H9 (cell line): Measurements from ENCODE around the gene ALKAL2. TPM values are rescaled to one million over a fixed set of nuclear protein-coding genes. Genes with fewer than 3 reads are reported as not detected.

Experiments used
- DNase-seq: peaks from one replicate; pipeline ENCODE4 v3.0.0-alpha.2; 2017
- H2AFZ ChIP-seq: one replicate; pipeline ENCODE4 v1.6.1; 2013; ENCODE audit warnings: mild to moderate bottlenecking, low read length, control low read depth, moderate library complexity
- H2AK5ac ChIP-seq: 2 replicates; pipeline ENCODE4 v1.6.1; 2013; ENCODE audit warnings: low read length, control low read depth, mixed read lengths; ENCODE audit not compliant: insufficient read length
- H2BK120ac ChIP-seq: one replicate; pipeline ENCODE4 v1.6.1; 2013; ENCODE audit warnings: low read depth, mild to moderate bottlenecking, low read length, control low read depth, inconsistent platforms; ENCODE audit not compliant: poor library complexity, severe bottlenecking
- H2BK12ac ChIP-seq: 2 replicates; pipeline ENCODE4 v1.6.1; 2013; ENCODE audit warnings: low read length, control low read depth, mixed read lengths, low read depth; ENCODE audit not compliant: insufficient read length
- H2BK15ac ChIP-seq: 2 replicates; pipeline ENCODE4 v1.6.1; 2013; ENCODE audit warnings: low read depth, low read length, control low read depth
- H2BK20ac ChIP-seq: one replicate; pipeline ENCODE4 v1.6.1; 2013; ENCODE audit warnings: low read depth, mild to moderate bottlenecking, low read length, control low read depth, inconsistent platforms; ENCODE audit not compliant: poor library complexity, severe bottlenecking
- H2BK5ac ChIP-seq: 2 replicates; pipeline ENCODE4 v1.6.1; 2013; ENCODE audit warnings: low read length, control low read depth, mixed read lengths; ENCODE audit not compliant: insufficient read length
- H3K14ac ChIP-seq: 2 replicates; pipeline ENCODE4 v1.6.1; 2013; ENCODE audit warnings: low read length, control low read depth; ENCODE audit not compliant: insufficient read depth
- H3K18ac ChIP-seq: 2 replicates; pipeline ENCODE4 v1.6.1; 2013; ENCODE audit warnings: low read depth, mild to moderate bottlenecking, mixed read lengths, low read length, control low read depth; ENCODE audit not compliant: insufficient read length
- H3K23ac ChIP-seq: 2 replicates; pipeline ENCODE4 v1.6.1; 2013; ENCODE audit warnings: low read length, control low read depth, mixed read lengths, low read depth; ENCODE audit not compliant: insufficient read length
- H3K23me2 ChIP-seq: 2 replicates; pipeline ENCODE4 v1.6.1; 2013; ENCODE audit warnings: low read depth, mild to moderate bottlenecking, mixed read lengths, low read length, control low read depth; ENCODE audit not compliant: insufficient read length, poor library complexity, severe bottlenecking
- H3K27ac ChIP-seq: 2 replicates; pipeline ENCODE4 v1.5.1; 2013; ENCODE audit warnings: low read length, control low read depth, mixed read lengths, low read depth; ENCODE audit not compliant: insufficient read length
- H3K27me3 ChIP-seq: 2 replicates; pipeline ENCODE4 v1.6.1; 2013; ENCODE audit warnings: low read length, control low read depth, inconsistent platforms; ENCODE audit not compliant: insufficient read depth
- H3K4ac ChIP-seq: 2 replicates; pipeline ENCODE4 v1.6.1; 2013; ENCODE audit warnings: low read depth, mild to moderate bottlenecking, control low read depth, inconsistent platforms, low read length, moderate library complexity
- H3K4me1 ChIP-seq: 2 replicates; pipeline ENCODE4 v1.6.1; 2013; ENCODE audit warnings: low read length, control low read depth, inconsistent platforms; ENCODE audit not compliant: insufficient read depth
- H3K4me2 ChIP-seq: 2 replicates; pipeline ENCODE4 v1.6.1; 2013; ENCODE audit warnings: low read length, control low read depth, mixed read lengths; ENCODE audit not compliant: insufficient read length, insufficient read depth
- H3K56ac ChIP-seq: 2 replicates; pipeline ENCODE4 v1.6.1; 2013; ENCODE audit warnings: low read depth, mild to moderate bottlenecking, mixed read lengths, low read length, control low read depth; ENCODE audit not compliant: insufficient read length
- H3K79me1 ChIP-seq: 2 replicates; pipeline ENCODE4 v1.6.1; 2013; ENCODE audit warnings: low read depth, mild to moderate bottlenecking, moderate library complexity, low read length, control low read depth, inconsistent platforms; ENCODE audit not compliant: insufficient read depth, poor library complexity, severe bottlenecking
- H3K79me2 ChIP-seq: 2 replicates; pipeline ENCODE4 v1.6.1; 2013; ENCODE audit warnings: low read length, control low read depth, inconsistent platforms; ENCODE audit not compliant: insufficient read depth
- H3K9ac ChIP-seq: 2 replicates; pipeline ENCODE4 v1.6.1; 2013; ENCODE audit warnings: low read length, control low read depth, mixed read lengths; ENCODE audit not compliant: insufficient read length; ENCODE audit errors: extremely low read depth
- H3K9me3 ChIP-seq: one replicate; pipeline ENCODE4 v1.6.1; 2013; ENCODE audit warnings: low read depth, low read length, inconsistent platforms; ENCODE audit not compliant: control insufficient read depth
- H3T11ph ChIP-seq: one replicate; pipeline ENCODE4 v1.6.1; 2013; ENCODE audit warnings: mild to moderate bottlenecking, low read length, control low read depth, inconsistent platforms
- H4K20me1 ChIP-seq: one replicate; pipeline ENCODE4 v1.6.1; 2013; ENCODE audit not compliant: control insufficient read depth, insufficient read length, insufficient read depth
- H4K5ac ChIP-seq: 2 replicates; pipeline ENCODE4 v1.6.1; 2013; ENCODE audit warnings: low read depth, mild to moderate bottlenecking, mixed read lengths, low read length, control low read depth; ENCODE audit not compliant: insufficient read length
- H4K8ac ChIP-seq: replicated peaks from 2 replicates; pipeline ENCODE4 v1.6.1; 2013; ENCODE audit warnings: low read length, control low read depth, mixed read lengths, low read depth; ENCODE audit not compliant: insufficient read length
- H4K91ac ChIP-seq: 2 replicates; pipeline ENCODE4 v1.6.1; 2013; ENCODE audit warnings: low read depth, mild to moderate bottlenecking, moderate library complexity, mixed read lengths, low read length, control low read depth; ENCODE audit not compliant: insufficient read length
- H3K27ac Mint-ChIP-seq, 3 experiments: 2 replicates in 2 of 3; 3 replicates in 1 of 3; pipeline ENCODE4 v1.8.0; 2020 to 2021; ENCODE audit warnings: mixed read lengths in 3 of 3, mild to moderate bottlenecking in 1 of 3, moderate library complexity in 1 of 3
- H3K27me3 Mint-ChIP-seq: 2 replicates; pipeline ENCODE4 v1.8.0; 2021; ENCODE audit warnings: low read depth, mild to moderate bottlenecking, moderate library complexity, mixed read lengths
- H3K36me3 Mint-ChIP-seq, 3 experiments: 2 replicates in 2 of 3; 3 replicates in 1 of 3; pipeline ENCODE4 v1.8.0; 2020 to 2021; ENCODE audit warnings: low read depth in 3 of 3, mixed read lengths in 3 of 3; ENCODE audit not compliant: insufficient read depth in 1 of 3
- H3K4me1 Mint-ChIP-seq, 2 experiments: 2 replicates each; pipeline ENCODE4 v1.8.0; 2020; ENCODE audit warnings: mixed read lengths in 2 of 2
- H3K4me3 Mint-ChIP-seq, 2 experiments: 2 replicates in 1 of 2; 3 replicates in 1 of 2; pipeline ENCODE4 v1.8.0; 2020 to 2021; ENCODE audit warnings: mild to moderate bottlenecking in 2 of 2, mixed read lengths in 2 of 2, moderate library complexity in 1 of 2
- H3K9me3 Mint-ChIP-seq, 2 experiments: 2 replicates in 1 of 2; 3 replicates in 1 of 2; pipeline ENCODE4 v1.8.0; 2020; ENCODE audit warnings: mild to moderate bottlenecking in 2 of 2, mixed read lengths in 2 of 2, moderate library complexity in 1 of 2
- CTCF ChIP-seq: fragments of 200-600 bp; sonication (generic); conservative IDR thresholded peaks from 3 replicates; pipeline ENCODE4 v1.8.0; 2021; ENCODE audit warnings: antibody characterized with exemption, mild to moderate bottlenecking
- WGBS: extraction: QIAGEN DNeasy Blood & Tissue Kit; methylation state at CpG from one replicate; pipeline ENCODE4 v1.1.7; 2013; ENCODE audit warnings: missing lambda C conversion rate, low lambda C conversion rate, mixed read lengths; ENCODE audit not compliant: insufficient read length; ENCODE audit errors: extremely low coverage; 5-methylcytosine and 5-hydroxymethylcytosine counted together
- total RNA-seq: library from RNA; stranded (reverse); gene quantifications from 2 replicates; pipeline ENCODE4 v1.2.1, GENCODE V29; 2021

ALKAL2 gene
- total RNA-seq, 1 experiment from 2014 or later, result 0.48 TPM

GRCh38 chr2:274503-274902 is 13.4 kb downstream of the ALKAL2 start:
- H3K4me2 ChIP-seq, result no peak overlapping the region
- peaks cover 0 to 3% of the 10 kb centered on the region in 2 experiments; a peak in 1 of 4 replicates for H3K4me1 Mint-ChIP-seq
- DNase-seq, result no peak
- H2BK5ac ChIP-seq, result no peak overlapping the region
- H3K9ac ChIP-seq, result no peak overlapping the region
- peaks cover 25 to 69% (median 57%) of the 10 kb centered on the region in 3 experiments for H3K36me3 Mint-ChIP-seq
- H3K9me3 Mint-ChIP-seq, result no peaks in the 10 kb centered on the region
- no peak overlapping the region for H3K4me3 Mint-ChIP-seq
- H3K4me1 ChIP-seq, result no peaks in the 10 kb centered on the region
- no peaks in the 10 kb centered on the region for H3K27me3 ChIP-seq
- TF ChIP-seq CTCF, result peak; percentile 48; the same call in 2 of the 3 replicates
- no peak overlapping the region for H3K14ac ChIP-seq
- H2AK5ac ChIP-seq, result no peak overlapping the region
- no CpG with 5 or more reads among the region's 3 CpGs for WGBS
- peaks cover 3% of the 10 kb centered on the region for H4K20me1 ChIP-seq
- H2AFZ ChIP-seq, result no peak overlapping the region
- no peak overlapping the region for H2BK12ac ChIP-seq
- H3K23me2 ChIP-seq, result no peaks in the 10 kb centered on the region
- no peak overlapping the region; a peak in 1 of 7 replicates for H3K27ac Mint-ChIP-seq
- H3K79me2 ChIP-seq, result peaks cover 29% of the 10 kb centered on the region; the same call in 1 of the 2 replicates
- no peak overlapping the region for H4K91ac ChIP-seq
- H2BK15ac ChIP-seq, result no peak overlapping the region
- H2BK20ac ChIP-seq, result no peak overlapping the region
- H3K18ac ChIP-seq, result no peak overlapping the region
- H2BK120ac ChIP-seq, result no peak overlapping the region
- H4K8ac ChIP-seq, result no peak overlapping the region
- no peak overlapping the region for H4K5ac ChIP-seq
- no peak overlapping the region for H3T11ph ChIP-seq
- H3K56ac ChIP-seq, result no peak overlapping the region
- H3K27ac ChIP-seq, result no peak overlapping the region
- H3K9me3 ChIP-seq, result no peaks in the 10 kb centered on the region
- H3K4ac ChIP-seq, result no peak overlapping the region
- H3K79me1 ChIP-seq, result peaks cover 20% of the 10 kb centered on the region
- no peaks in the 10 kb centered on the region for H3K27me3 Mint-ChIP-seq
- no peak overlapping the region for H3K23ac ChIP-seq
